Activated naive CD4-positive, alpha-beta T cell treated with anti-CD3 and anti-CD28 coated beads, Interleukin-2, amount 10 ng/mL, durations not matched to agents 7 days and 5 days (primary cell): Measurements from ENCODE around the gene RAB11FIP3.
A peak's percentile ranks its signal among the peaks of the same experiment; 100 is the strongest.

Experiments
- CTCF ChIA-PET: fragments of 350-600 bp; sonication (Branson Sonifier 250); formaldehyde crosslinking; loops from one replicate; lab custom pipeline; 2021; ENCODE audit warnings: antibody characterized with exemption; lab: Charles Lee
- DNase-seq: peaks from one replicate; pipeline ENCODE4 v3.0.0-alpha.2; 2020
- H3K27ac Mint-ChIP-seq: one replicate; pipeline ENCODE4 v1.8.0; 2021; ENCODE audit warnings: mild to moderate bottlenecking, moderate library complexity, mixed read lengths
- H3K27me3 Mint-ChIP-seq: one replicate; pipeline ENCODE4 v1.8.0; 2021; ENCODE audit warnings: mild to moderate bottlenecking, mixed read lengths
- H3K36me3 Mint-ChIP-seq: one replicate; pipeline ENCODE4 v1.8.0; 2021; ENCODE audit warnings: mixed read lengths
- H3K4me1 Mint-ChIP-seq: one replicate; pipeline ENCODE4 v1.8.0; 2021; ENCODE audit warnings: mixed read lengths
- H3K4me3 Mint-ChIP-seq: one replicate; pipeline ENCODE4 v1.8.0; 2021; ENCODE audit warnings: mild to moderate bottlenecking, moderate library complexity, mixed read lengths
- H3K9me3 Mint-ChIP-seq: one replicate; pipeline ENCODE4 v1.8.0; 2021; ENCODE audit warnings: mixed read lengths

The RAB11FIP3 gene

GRCh38 chr16:535446-536405 is 110.3 kb downstream of the RAB11FIP3 start:
- Mint-ChIP-seq H3K4me1 (no peaks in the 10 kb centered on the region), H3K27me3 (no peaks in the 10 kb centered on the region), H3K36me3 (no peaks in the 10 kb centered on the region), H3K4me3 (no peak overlapping the region), H3K9me3 (no peaks in the 10 kb centered on the region), H3K27ac (no peak overlapping the region)
- DNase-seq = no peak
- CTCF ChIA-PET = no interaction called here

GRCh38 chr16:536746-537145 is 111.3 kb downstream of the RAB11FIP3 start:
- H3K4me3 Mint-ChIP-seq = no peak overlapping the region
- H3K4me1 Mint-ChIP-seq = no peaks in the 10 kb centered on the region
- H3K9me3 Mint-ChIP-seq = no peaks in the 10 kb centered on the region
- no peak for DNase-seq
- no peak overlapping the region for H3K27ac Mint-ChIP-seq
- H3K27me3 Mint-ChIP-seq = no peaks in the 10 kb centered on the region
- H3K36me3 Mint-ChIP-seq = no peaks in the 10 kb centered on the region
- CTCF ChIA-PET = interaction anchor here (1.1 kb wide), 1 partner anchor 8 kb away, joined by 4 read pairs; no protein-coding TSS in a partner anchor

GRCh38 chr16:537415-538335 is 112.2 kb downstream of the RAB11FIP3 start:
- CTCF ChIA-PET = interaction anchor here (1.1 kb wide), 1 partner anchor 9 kb away, joined by 4 read pairs; no protein-coding TSS in a partner anchor

GRCh38 chr16:539901-540530 is 114.6 kb downstream of the RAB11FIP3 start:
- Mint-ChIP-seq H3K27ac (no peak overlapping the region), H3K36me3 (peaks cover 5% of the 10 kb centered on the region), H3K9me3 (no peaks in the 10 kb centered on the region), H3K4me1 (peaks cover 5% of the 10 kb centered on the region), H3K4me3 (no peak overlapping the region), H3K27me3 (no peaks in the 10 kb centered on the region)
- CTCF ChIA-PET = no interaction called here
- no peak for DNase-seq

More at GRCh38 chr16:537415-538335, 112.2 kb downstream of the RAB11FIP3 start:
- no peak for DNase-seq
- Mint-ChIP-seq H3K27me3 (no peaks in the 10 kb centered on the region), H3K27ac (no peak overlapping the region), H3K4me1 (peaks cover 5% of the 10 kb centered on the region), H3K36me3 (peaks cover 5% of the 10 kb centered on the region), H3K4me3 (no peak overlapping the region), H3K9me3 (no peaks in the 10 kb centered on the region)

GRCh38 chr16:540645-541340 is 115.3 kb downstream of the RAB11FIP3 start:
- CTCF ChIA-PET = interaction anchor here (0.7 kb wide), 1 partner anchor 434 kb away, joined by 3 read pairs; no protein-coding TSS in a partner anchor
- H3K4me1 Mint-ChIP-seq = peaks cover 5% of the 10 kb centered on the region

GRCh38 chr16:543301-544164 is 118.1 kb downstream of the RAB11FIP3 start:
- Mint-ChIP-seq H3K36me3 (peaks cover 5% of the 10 kb centered on the region), H3K27me3 (no peaks in the 10 kb centered on the region), H3K4me1 (peaks cover 5% of the 10 kb centered on the region), H3K9me3 (no peaks in the 10 kb centered on the region), H3K27ac (no peak overlapping the region), H3K4me3 (no peak overlapping the region)
- CTCF ChIA-PET = no interaction called here
- DNase-seq = no peak

More at GRCh38 chr16:540645-541340, 115.3 kb downstream of the RAB11FIP3 start:
- Mint-ChIP-seq H3K9me3 (no peaks in the 10 kb centered on the region), H3K27ac (no peak overlapping the region), H3K36me3 (peaks cover 5% of the 10 kb centered on the region), H3K27me3 (no peaks in the 10 kb centered on the region), H3K4me3 (no peak overlapping the region)
- DNase-seq = no peak

GRCh38 chr16:544517-544916 is 119.1 kb downstream of the RAB11FIP3 start:
- CTCF ChIA-PET = no interaction called here
- Mint-ChIP-seq H3K9me3 (no peaks in the 10 kb centered on the region), H3K4me3 (no peak overlapping the region), H3K36me3 (peaks cover 5% of the 10 kb centered on the region), H3K4me1 (peaks cover 5% of the 10 kb centered on the region), H3K27me3 (no peaks in the 10 kb centered on the region), H3K27ac (no peak overlapping the region)
- DNase-seq = no peak

- Mint-ChIP-seq H3K36me3 (peaks cover 5% of the 10 kb centered on the region), H3K9me3 (no peaks in the 10 kb centered on the region), H3K4me3 (no peak overlapping the region), H3K4me1 (peaks cover 4% of the 10 kb centered on the region), H3K27me3 (no peaks in the 10 kb centered on the region), H3K27ac (no peak overlapping the region)
- CTCF ChIA-PET = no interaction called here
- peak; percentile 61 for DNase-seq
These were observed 121.7 kb downstream of the RAB11FIP3 start for GRCh38 chr16:546909-547770.

- peaks cover 2% of the 10 kb centered on the region for H3K36me3 Mint-ChIP-seq
- H3K27me3 Mint-ChIP-seq = no peaks in the 10 kb centered on the region
- no peak overlapping the region for H3K27ac Mint-ChIP-seq
- CTCF ChIA-PET = no interaction called here
- no peaks in the 10 kb centered on the region for H3K9me3 Mint-ChIP-seq
- H3K4me3 Mint-ChIP-seq = no peak overlapping the region
- no peaks in the 10 kb centered on the region for H3K4me1 Mint-ChIP-seq
- no peak for DNase-seq
These were observed 123.1 kb downstream of the RAB11FIP3 start for GRCh38 chr16:548586-548985.

- Mint-ChIP-seq H3K27ac (no peak overlapping the region), H3K27me3 (no peaks in the 10 kb centered on the region), H3K4me1 (no peaks in the 10 kb centered on the region), H3K4me3 (no peak overlapping the region), H3K36me3 (peaks cover 4% of the 10 kb centered on the region), H3K9me3 (no peaks in the 10 kb centered on the region)
- CTCF ChIA-PET = no interaction called here
- no peak for DNase-seq
These were observed 124.3 kb downstream of the RAB11FIP3 start for GRCh38 chr16:549544-550263.

GRCh38 chr16:551210-551609 is 125.8 kb downstream of the RAB11FIP3 start:
- Mint-ChIP-seq H3K27me3 (no peaks in the 10 kb centered on the region), H3K27ac (no peak overlapping the region), H3K9me3 (no peaks in the 10 kb centered on the region), H3K4me1 (no peaks in the 10 kb centered on the region), H3K36me3 (peaks cover 4% of the 10 kb centered on the region), H3K4me3 (no peak overlapping the region)
- CTCF ChIA-PET = no interaction called here
- no peak for DNase-seq
